HG03095 (cell line): ENCODE measurements around the gene RAB8B.
A peak's percentile ranks its signal among the peaks of the same experiment; 100 is the strongest.

Source experiments
- ATAC-seq: cut with Tn5 transposase; IDR thresholded peaks from one replicate; pipeline ENCODE4 v1.9.1; 2021; ENCODE audit warnings: moderate library complexity; ENCODE audit not compliant: unreplicated experiment

The RAB8B gene

GRCh38 chr15:63260791-63261190 lies 71.4 kb downstream of the RAB8B start:
- ATAC-seq, result no peak

- ATAC-seq, result no peak
These were observed 71.9 kb downstream of the RAB8B start for GRCh38 chr15:63261311-63261710.

GRCh38 chr15:63263519-63263918 lies 74.1 kb downstream of the RAB8B start:
- ATAC-seq, result no peak

GRCh38 chr15:63264688-63265293 lies 75.4 kb downstream of the RAB8B start:
- ATAC-seq, result no peak

- no peak for ATAC-seq
These were observed 85.0 kb downstream of the RAB8B start for GRCh38 chr15:63274427-63274826.

GRCh38 chr15:63276342-63277037 lies 87.1 kb downstream of the RAB8B start:
- ATAC-seq, result no peak

- ATAC-seq, result peak; percentile 69
These were observed 87.9 kb downstream of the RAB8B start, which contains the start of gene APH1B for GRCh38 chr15:63277038-63277892. Gene APH1B (plus strand): TSS chr15:63277605. CDS start chr15:63277624, 19 bp downstream.

- ATAC-seq, result no peak
These were observed 88.6 kb downstream of the RAB8B start for GRCh38 chr15:63277893-63278456.

- ATAC-seq, result no peak
These were observed 93.7 kb downstream of the RAB8B start for GRCh38 chr15:63283126-63283525.

GRCh38 chr15:63284335-63284734 lies 94.9 kb downstream of the RAB8B start:
- no peak for ATAC-seq

GRCh38 chr15:63287109-63287508 lies 97.7 kb downstream of the RAB8B start:
- no peak for ATAC-seq

GRCh38 chr15:63288342-63288741 lies 98.9 kb downstream of the RAB8B start:
- no peak for ATAC-seq

GRCh38 chr15:63288778-63289378 lies 99.5 kb downstream of the RAB8B start:
- ATAC-seq, result no peak

GRCh38 chr15:63291507-63291906 lies 102.1 kb downstream of the RAB8B start:
- no peak for ATAC-seq

- ATAC-seq, result no peak
These were observed 102.8 kb downstream of the RAB8B start for GRCh38 chr15:63292241-63292640.

- ATAC-seq, result no peak
These were observed 103.4 kb downstream of the RAB8B start for GRCh38 chr15:63292771-63293170.

- ATAC-seq, result no peak
These were observed 105.0 kb downstream of the RAB8B start for GRCh38 chr15:63294359-63294758.

GRCh38 chr15:63295341-63295740 lies 105.9 kb downstream of the RAB8B start:
- ATAC-seq, result no peak

- no peak for ATAC-seq
These were observed 106.8 kb downstream of the RAB8B start for GRCh38 chr15:63296195-63296594.

GRCh38 chr15:63299943-63300575 lies 110.7 kb downstream of the RAB8B start:
- ATAC-seq, result no peak
